Ishikawa (cell line): ENCODE results near the gene KLHL12.

ENCODE experiments used
- CEBPB ChIP-seq: IDR thresholded peaks from 2 replicates; pipeline ENCODE4 v1.6.1; 2012
- CREB1 ChIP-seq: IDR thresholded peaks from 2 replicates; pipeline ENCODE4 v1.6.1; 2012; ENCODE audit warnings: low read depth
- EGR1 ChIP-seq: IDR thresholded peaks from 2 replicates; pipeline ENCODE4 v1.6.1; 2012
- EP300 ChIP-seq: IDR thresholded peaks from 2 replicates; pipeline ENCODE4 v1.6.1; 2012; ENCODE audit warnings: borderline replicate concordance
- FOXM1 ChIP-seq: IDR thresholded peaks from 2 replicates; pipeline ENCODE4 v1.6.1; 2012; ENCODE audit warnings: low read depth, borderline replicate concordance
- NFIC ChIP-seq: IDR thresholded peaks from 2 replicates; pipeline ENCODE4 v1.6.1; 2012
- RAD21 ChIP-seq: IDR thresholded peaks from 2 replicates; pipeline ENCODE4 v1.6.1; 2012; ENCODE audit warnings: low read depth
- TAF1 ChIP-seq: IDR thresholded peaks from 2 replicates; pipeline ENCODE4 v1.6.1; 2012; ENCODE audit warnings: low read depth, mild to moderate bottlenecking
- TCF12 ChIP-seq: IDR thresholded peaks from 2 replicates; pipeline ENCODE4 v1.6.1; 2012; ENCODE audit warnings: low read depth
- TEAD4 ChIP-seq: IDR thresholded peaks from 2 replicates; pipeline ENCODE4 v1.6.1; 2012
- YY1 ChIP-seq: IDR thresholded peaks from 2 replicates; pipeline ENCODE4 v1.6.1; 2012; ENCODE audit warnings: low read depth
- TF ChIP-seq, protein P1 (sequence below): IDR thresholded peaks from 2 replicates; pipeline ENCODE4 v1.6.1; 2012; ENCODE audit warnings: low read depth, mild to moderate bottlenecking
- TF ChIP-seq, protein P2 (sequence below): IDR thresholded peaks from 2 replicates; pipeline ENCODE4 v1.6.1; 2012
- TF ChIP-seq, protein P3 (sequence below): IDR thresholded peaks from 2 replicates; pipeline ENCODE4 v1.6.1; 2012

DNA sequence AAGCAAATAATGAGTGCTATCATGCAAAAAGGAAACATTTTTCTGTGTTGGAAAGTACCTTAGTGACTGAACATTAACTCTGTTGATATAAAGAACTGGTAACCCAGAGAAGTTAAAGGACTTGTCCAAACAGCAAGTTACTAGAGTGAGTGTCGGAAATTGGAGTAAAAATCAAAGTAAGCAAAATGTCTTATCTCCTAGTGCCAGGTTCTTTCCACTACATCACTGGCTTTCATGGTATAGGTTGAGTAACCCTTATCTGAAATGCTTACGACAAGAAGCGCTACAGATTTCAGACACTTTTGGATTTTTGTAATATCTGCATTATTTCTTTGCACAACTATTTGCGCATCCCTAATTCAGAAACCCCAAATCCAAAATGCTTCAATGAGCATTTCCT is 21.7 kb downstream of the KLHL12 start:
- TF ChIP-seq CREB1: no peak
- TF ChIP-seq, protein P1, sequence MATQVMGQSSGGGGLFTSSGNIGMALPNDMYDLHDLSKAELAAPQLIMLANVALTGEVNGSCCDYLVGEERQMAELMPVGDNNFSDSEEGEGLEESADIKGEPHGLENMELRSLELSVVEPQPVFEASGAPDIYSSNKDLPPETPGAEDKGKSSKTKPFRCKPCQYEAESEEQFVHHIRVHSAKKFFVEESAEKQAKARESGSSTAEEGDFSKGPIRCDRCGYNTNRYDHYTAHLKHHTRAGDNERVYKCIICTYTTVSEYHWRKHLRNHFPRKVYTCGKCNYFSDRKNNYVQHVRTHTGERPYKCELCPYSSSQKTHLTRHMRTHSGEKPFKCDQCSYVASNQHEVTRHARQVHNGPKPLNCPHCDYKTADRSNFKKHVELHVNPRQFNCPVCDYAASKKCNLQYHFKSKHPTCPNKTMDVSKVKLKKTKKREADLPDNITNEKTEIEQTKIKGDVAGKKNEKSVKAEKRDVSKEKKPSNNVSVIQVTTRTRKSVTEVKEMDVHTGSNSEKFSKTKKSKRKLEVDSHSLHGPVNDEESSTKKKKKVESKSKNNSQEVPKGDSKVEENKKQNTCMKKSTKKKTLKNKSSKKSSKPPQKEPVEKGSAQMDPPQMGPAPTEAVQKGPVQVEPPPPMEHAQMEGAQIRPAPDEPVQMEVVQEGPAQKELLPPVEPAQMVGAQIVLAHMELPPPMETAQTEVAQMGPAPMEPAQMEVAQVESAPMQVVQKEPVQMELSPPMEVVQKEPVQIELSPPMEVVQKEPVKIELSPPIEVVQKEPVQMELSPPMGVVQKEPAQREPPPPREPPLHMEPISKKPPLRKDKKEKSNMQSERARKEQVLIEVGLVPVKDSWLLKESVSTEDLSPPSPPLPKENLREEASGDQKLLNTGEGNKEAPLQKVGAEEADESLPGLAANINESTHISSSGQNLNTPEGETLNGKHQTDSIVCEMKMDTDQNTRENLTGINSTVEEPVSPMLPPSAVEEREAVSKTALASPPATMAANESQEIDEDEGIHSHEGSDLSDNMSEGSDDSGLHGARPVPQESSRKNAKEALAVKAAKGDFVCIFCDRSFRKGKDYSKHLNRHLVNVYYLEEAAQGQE: no peak
- TF ChIP-seq TEAD4: no peak
- TF ChIP-seq, protein P2, sequence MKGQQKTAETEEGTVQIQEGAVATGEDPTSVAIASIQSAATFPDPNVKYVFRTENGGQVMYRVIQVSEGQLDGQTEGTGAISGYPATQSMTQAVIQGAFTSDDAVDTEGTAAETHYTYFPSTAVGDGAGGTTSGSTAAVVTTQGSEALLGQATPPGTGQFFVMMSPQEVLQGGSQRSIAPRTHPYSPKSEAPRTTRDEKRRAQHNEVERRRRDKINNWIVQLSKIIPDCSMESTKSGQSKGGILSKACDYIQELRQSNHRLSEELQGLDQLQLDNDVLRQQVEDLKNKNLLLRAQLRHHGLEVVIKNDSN: no peak
- TF ChIP-seq EGR1: no peak
- TF ChIP-seq CEBPB: no peak
- no peak for TF ChIP-seq RAD21
- TF ChIP-seq NFIC: no peak
- no peak for TF ChIP-seq EP300
- TF ChIP-seq YY1: no peak
- no peak for TF ChIP-seq FOXM1
- TF ChIP-seq TAF1: no peak
- TF ChIP-seq, protein P3, sequence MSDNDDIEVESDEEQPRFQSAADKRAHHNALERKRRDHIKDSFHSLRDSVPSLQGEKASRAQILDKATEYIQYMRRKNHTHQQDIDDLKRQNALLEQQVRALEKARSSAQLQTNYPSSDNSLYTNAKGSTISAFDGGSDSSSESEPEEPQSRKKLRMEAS: no peak
- TF ChIP-seq TCF12: no peak
